H1 (cell line): ENCODE measurements around the gene NOSIP. TPM values are rescaled to one million over a fixed set of nuclear protein-coding genes. Genes with fewer than 3 reads are reported as not detected.
A peak's percentile ranks its signal among the peaks of the same experiment; 100 is the strongest.

Source experiments
- CTCF ChIA-PET: fragments of 300-600 bp; sonication (Branson Sonifier 250); formaldehyde crosslinking; loops from one replicate; lab custom pipeline; 2021; ENCODE audit not compliant: partially characterized antibody; lab: Charles Lee
- POLR2A ChIA-PET: fragments of 300-600 bp; sonication (Branson Sonifier 250); formaldehyde crosslinking; loops from one replicate; lab custom pipeline; 2021; ENCODE audit warnings: inconsistent platforms; ENCODE audit not compliant: partially characterized antibody; lab: Charles Lee
- DNase-seq, 2 experiments: peaks; one replicate each; pipeline versions ENCODE4 v3.0.0 to v3.0.0-alpha.2; 2010 to 2022; ENCODE audit warnings: low spot score in 2 of 2, low read depth in 1 of 2, mixed read lengths in 1 of 2
- FAIRE-seq: peaks from 2 replicates; lab custom pipeline; 2011; peaks lifted over from hg19 to GRCh38; lab: Jason Lieb, UNC
- H2AFZ ChIP-seq: 2 replicates; pipeline ENCODE4 v1.8.1; 2012; ENCODE audit warnings: low read length, inconsistent platforms
- H2AK5ac ChIP-seq: 2 replicates; pipeline ENCODE4 v1.6.1; 2013; ENCODE audit warnings: low read depth, low read length
- H2BK120ac ChIP-seq: replicated peaks from 2 replicates; pipeline ENCODE3; 2013; ENCODE audit warnings: low read depth, low read length, inconsistent platforms
- H2BK12ac ChIP-seq: 2 replicates; pipeline ENCODE4 v1.6.1; 2013; ENCODE audit warnings: low read depth, low read length
- H2BK15ac ChIP-seq: 2 replicates; pipeline ENCODE4 v1.6.1; 2013; ENCODE audit warnings: low read length
- H2BK20ac ChIP-seq: 2 replicates; pipeline ENCODE4 v1.6.1; 2013; ENCODE audit warnings: low read length
- H2BK5ac ChIP-seq: 2 replicates; pipeline ENCODE4 v1.6.1; 2013; ENCODE audit warnings: low read depth, low read length
- H3K14ac ChIP-seq: 2 replicates; pipeline ENCODE4 v1.6.1; 2013; ENCODE audit warnings: inconsistent platforms; ENCODE audit not compliant: insufficient read length
- H3K18ac ChIP-seq: 2 replicates; pipeline ENCODE4 v1.6.1; 2013; ENCODE audit warnings: low read length; ENCODE audit errors: extremely low read depth
- H3K23ac ChIP-seq: 2 replicates; pipeline ENCODE4 v1.6.1; 2013; ENCODE audit warnings: inconsistent platforms; ENCODE audit not compliant: insufficient read length
- H3K23me2 ChIP-seq: 2 replicates; pipeline ENCODE4 v1.6.1; 2013; ENCODE audit warnings: low read depth, low read length
- H3K27ac ChIP-seq: 2 replicates; pipeline ENCODE4 v1.6.1; 2011; ENCODE audit warnings: low read depth, low read length, inconsistent platforms
- H3K27me3 ChIP-seq, 4 experiments: replicated peaks in 1 of 4; 1 replicate in 1 of 4; 2 replicates in 3 of 4; pipeline versions ENCODE4 v1.6.1 to v1.8.1; 2011 to 2013; ENCODE audit warnings: low read length in 3 of 4, mild to moderate bottlenecking in 3 of 4, inconsistent platforms in 2 of 4, mixed read lengths in 2 of 4, moderate library complexity in 1 of 4; ENCODE audit not compliant: control insufficient read depth in 3 of 4, insufficient read depth in 3 of 4; ENCODE audit errors: extremely low read depth in 1 of 4
- H3K36me3 ChIP-seq, 4 experiments: 2 replicates each; pipeline versions ENCODE4 v1.6.1 to v1.8.1; 2011 to 2013; ENCODE audit warnings: mild to moderate bottlenecking in 4 of 4, low read length in 3 of 4, moderate library complexity in 2 of 4, control low read depth in 1 of 4, inconsistent platforms in 1 of 4; ENCODE audit not compliant: insufficient read depth in 4 of 4, control insufficient read depth in 2 of 4
- H3K4ac ChIP-seq: replicated peaks from 2 replicates; pipeline ENCODE3; 2013; ENCODE audit warnings: low read length, low read depth, mixed read lengths, inconsistent platforms; ENCODE audit not compliant: insufficient read length
- H3K4me1 ChIP-seq, 4 experiments: replicated peaks in 1 of 4; 1 replicate in 1 of 4; 2 replicates in 3 of 4; pipeline versions ENCODE4 v1.6.1 to v1.8.1; 2011 to 2013; ENCODE audit warnings: low read length in 3 of 4, inconsistent platforms in 2 of 4, mixed read lengths in 1 of 4; ENCODE audit not compliant: insufficient read depth in 4 of 4, control insufficient read depth in 3 of 4
- H3K4me2 ChIP-seq, 2 experiments: 2 replicates each; pipeline versions ENCODE4 v1.6.1 to v1.8.1; 2011 to 2013; ENCODE audit warnings: low read depth in 2 of 2, low read length in 2 of 2, control low read depth in 1 of 2, inconsistent platforms in 1 of 2, mild to moderate bottlenecking in 1 of 2; ENCODE audit not compliant: insufficient read depth in 1 of 2
- H3K4me3 ChIP-seq, 4 experiments: fragments of 200-600, 300-600 bp in 1 of 4; sonication (generic), shearing (Covaris generic), sonication (Bioruptor Twin) in 1 of 4; 2 replicates each; pipeline versions ENCODE4 v1.5.1 to v1.8.1; 2011 to 2016; ENCODE audit warnings: low read length in 4 of 4, low read depth in 3 of 4, control low read depth in 2 of 4, inconsistent platforms in 2 of 4, mild to moderate bottlenecking in 2 of 4, mixed read lengths in 1 of 4, moderate library complexity in 1 of 4; ENCODE audit not compliant: insufficient read depth in 2 of 4; ENCODE audit errors: extremely low read depth in 1 of 4
- H3K56ac ChIP-seq: replicated peaks from 2 replicates; pipeline ENCODE3; 2013; ENCODE audit warnings: low read depth, mild to moderate bottlenecking, mixed read lengths, low read length, inconsistent platforms; ENCODE audit not compliant: insufficient read length
- H3K79me1 ChIP-seq: 2 replicates; pipeline ENCODE4 v1.6.1; 2013; ENCODE audit warnings: low read depth, low read length, control low read depth
- H3K79me2 ChIP-seq, 2 experiments: 2 replicates each; pipeline versions ENCODE4 v1.6.1 to v1.8.1; 2012 to 2013; ENCODE audit warnings: low read length in 2 of 2, mild to moderate bottlenecking in 2 of 2, inconsistent platforms in 1 of 2; ENCODE audit not compliant: insufficient read depth in 2 of 2, control insufficient read depth in 1 of 2
- H3K9ac ChIP-seq, 4 experiments: replicated peaks in 1 of 4; 1 replicate in 1 of 4; 2 replicates in 3 of 4; pipeline versions ENCODE4 v1.6.1 to v1.8.1; 2011 to 2013; ENCODE audit warnings: low read depth in 3 of 4, low read length in 3 of 4, control low read depth in 2 of 4, mild to moderate bottlenecking in 2 of 4, moderate library complexity in 2 of 4, inconsistent platforms in 1 of 4; ENCODE audit errors: extremely low read depth in 1 of 4
- H3K9me3 ChIP-seq, 2 experiments: 2 replicates each; pipeline versions ENCODE4 v1.6.1 to v1.8.1; 2012 to 2013; ENCODE audit warnings: mild to moderate bottlenecking in 2 of 2, moderate library complexity in 2 of 2, control low read depth in 1 of 2, inconsistent platforms in 1 of 2, low read depth in 1 of 2, low read length in 1 of 2, mixed read lengths in 1 of 2; ENCODE audit not compliant: insufficient read depth in 2 of 2
- H4K20me1 ChIP-seq, 2 experiments: replicated peaks in 1 of 2; 2 replicates each; pipeline versions ENCODE3 to v1.8.1; 2011 to 2013; ENCODE audit warnings: inconsistent platforms in 2 of 2, low read length in 2 of 2, mild to moderate bottlenecking in 1 of 2; ENCODE audit not compliant: insufficient read depth in 2 of 2, control insufficient read depth in 1 of 2
- H4K5ac ChIP-seq: 2 replicates; pipeline ENCODE4 v1.6.1; 2013; ENCODE audit warnings: low read length, low read depth, mixed read lengths, inconsistent platforms; ENCODE audit not compliant: insufficient read length
- H4K8ac ChIP-seq: 2 replicates; pipeline ENCODE4 v1.8.0; 2013; ENCODE audit warnings: mild to moderate bottlenecking, moderate library complexity, low read length, inconsistent platforms; ENCODE audit not compliant: insufficient read depth; ENCODE audit errors: extremely low read depth
- H4K91ac ChIP-seq: replicated peaks from 2 replicates; pipeline ENCODE3; 2013; ENCODE audit warnings: low read length, mixed read lengths, inconsistent platforms; ENCODE audit not compliant: insufficient read length
- BACH1 ChIP-seq: IDR thresholded peaks from 2 replicates; pipeline ENCODE4 v1.6.1; 2012; ENCODE audit warnings: low read length, improper control_type of control experiment
- CREB1 ChIP-seq: IDR thresholded peaks from 2 replicates; pipeline ENCODE4 v1.6.1; 2012; ENCODE audit warnings: inconsistent platforms
- HDAC2 ChIP-seq, 2 experiments: fragments of 300-600 bp in 1 of 2; sonication (generic) in 1 of 2; IDR thresholded peaks; 2 replicates each; pipeline ENCODE4 v1.6.1; 2011 to 2012; ENCODE audit warnings: low read depth in 2 of 2, low read length in 2 of 2, mild to moderate bottlenecking in 2 of 2, moderate library complexity in 2 of 2, borderline replicate concordance in 1 of 2, inconsistent platforms in 1 of 2
- POLR2A ChIP-seq, 2 experiments: IDR thresholded peaks; 1 replicate in 1 of 2; 2 replicates in 1 of 2; pipeline ENCODE4 v1.6.1; 2011; ENCODE audit warnings: low read depth in 2 of 2, low read length in 2 of 2, mild to moderate bottlenecking in 2 of 2; ENCODE audit errors: control extremely low read depth in 1 of 2
- RNF2 ChIP-seq: fragments of 200-900, 300-1000 bp; sonication (generic); IDR thresholded peaks from 2 replicates; pipeline ENCODE4 v1.7.1; 2016; ENCODE audit warnings: borderline replicate concordance, low read depth, mild to moderate bottlenecking, antibody characterized with exemption, low read length; ENCODE audit not compliant: poor library complexity, severe bottlenecking; ENCODE audit errors: missing control alignments
- SAP30 ChIP-seq: fragments of 300-600 bp; sonication (generic); IDR thresholded peaks from 2 replicates; pipeline ENCODE4 v1.7.1; 2012; ENCODE audit warnings: low read length, moderate library complexity, mild to moderate bottlenecking, inconsistent platforms; ENCODE audit not compliant: insufficient read depth, insufficient replicate concordance
- SP1 ChIP-seq: IDR thresholded peaks from 2 replicates; pipeline ENCODE4 v1.6.1; 2011; ENCODE audit warnings: low read depth, low read length
- SP2 ChIP-seq: IDR thresholded peaks from 2 replicates; pipeline ENCODE4 v1.6.1; 2012; ENCODE audit warnings: mild to moderate bottlenecking, low read length, inconsistent platforms
- WGBS, 2 experiments: shearing (Covaris generic) in 1 of 2; methylation state at CpG; one replicate each; pipeline versions ENCODE4 v1.1.6 to v1.1.7; 2013 to 2015; ENCODE audit warnings: low lambda C conversion rate in 2 of 2, mixed read lengths in 2 of 2, inconsistent platforms in 1 of 2, low coverage in 1 of 2, missing lambda C conversion rate in 1 of 2; ENCODE audit not compliant: insufficient replicate concordance in 2 of 2, insufficient coverage in 1 of 2, insufficient read length in 1 of 2; ENCODE audit errors: extremely low coverage in 1 of 2, missing lambda C conversion rate in 1 of 2; 5-methylcytosine and 5-hydroxymethylcytosine counted together
- polyA plus RNA-seq, 7 experiments: library from polyadenylated mRNA; depleted of rRNA in 3 of 7; stranded (reverse) in 5 of 7; unstranded in 2 of 7; fragments of >200 nt in 5 of 7; fragments of 200-250 nt in 2 of 7; gene quantifications; 1 replicate in 5 of 7; 2 replicates in 1 of 7; 4 replicates in 1 of 7; pipeline versions ENCODE4 v1.2.1 to v1.2.3, GENCODE V29; 2011 to 2013; ENCODE audit warnings: missing spikeins in 2 of 7, mixed read lengths in 2 of 7
- total RNA-seq: library from RNA; stranded (reverse); fragmentation: NEBNext Ultra II Directional; extraction: Animal tissue kit (Norgen Biotek cat#: 25700); gene quantifications from 2 replicates; pipeline ENCODE4 v1.2.1, GENCODE V29; 2021

The NOSIP gene
- total and polyA plus RNA-seq, 2 of the 8 experiments (the other 6 are each of a cell fraction or from before 2014, with no cell fraction given): 85.1 to 192 TPM

- Histone ChIP-seq H3K23me2 (peaks cover 6% of the 10 kb centered on the region), H3K36me3 (peaks cover 0 to 34% (median 11%) of the 10 kb centered on the region in 4 experiments; a peak in 5 of 8 replicates), H3K9ac (peak overlapping the region in 3 of 4 experiments; percentile 15 to 73 (median 61); a peak in 4 of 7 replicates), H3K9me3 (no peaks in the 10 kb centered on the region), H3K4ac (peak overlapping the region; percentile 86), H3K79me1 (peaks cover 4% of the 10 kb centered on the region; the same call in 1 of the 2 replicates), H3K27me3 (no peaks in the 10 kb centered on the region; a peak in 2 of 7 replicates), H2BK15ac (peak overlapping the region; percentile 100), H2AK5ac (peak overlapping the region; percentile 93), H2AFZ (peak overlapping the region; percentile 74; the same call in 1 of the 2 replicates), H4K20me1 (peaks cover 0 to 12% of the 10 kb centered on the region in 2 experiments), H3K4me1 (peaks cover 5 to 22% (median 14%) of the 10 kb centered on the region in 4 experiments), H3K79me2 (no peaks in the 10 kb centered on the region), H3K27ac (peak overlapping the region; percentile 66), H3K4me3 (peak overlapping the region; percentile 37 to 78 (median 64)), H3K14ac (no peak overlapping the region), H4K91ac (peak overlapping the region; percentile 99), H3K4me2 (peak overlapping the region; percentile 80 to 98), H3K56ac (peak overlapping the region; percentile 39), H3K18ac (peak overlapping the region; percentile 99), H4K8ac (peak overlapping the region; percentile 94), H3K23ac (no peak overlapping the region), H2BK20ac (peak overlapping the region; percentile 72; the same call in 1 of the 2 replicates), H2BK12ac (peak overlapping the region; percentile 97; the same call in 1 of the 2 replicates), H2BK5ac (peak overlapping the region; percentile 97), H2BK120ac (peak overlapping the region; percentile 56), H4K5ac (peak overlapping the region; percentile 60)
- WGBS, 2 experiments: 22% methylated on average over 58 of the region's 66 CpGs; no CpG with 5 or more reads in 1 of the 2 experiments
- DNase-seq (peak; percentile 68 to 85), FAIRE-seq (no peak)
- POLR2A ChIA-PET: interaction anchor here (0.7 to 5.5 kb wide), 15 partner anchors 10 to 120 kb away, joined by 3 to 44 read pairs (median 7); partner anchors contain the start of genes FCGRT, NOSIP, PRMT1 and PRR12
- CTCF ChIA-PET: interaction anchor here (0.9 to 18.1 kb wide), 8 partner anchors 11 to 124 kb away, joined by 3 to 240 read pairs (median 10); no protein-coding TSS in a partner anchor
- TF ChIP-seq HDAC2 (IDR thresholded peaks at IDR 0.05; ENCODE audit: borderline replicate concordance in 1 of 2, low read depth in 2 of 2, low read length in 2 of 2) (peak in 1 of 2 experiments; percentile 64; a peak in 1 of 4 replicates), BACH1 (peak; percentile 20; the same call in 1 of the 2 replicates), SP2 (no peak), SP1 (no peak), CREB1 (0 out of 2 replicates have a peak, but pooled peaks have one; percentile 21), RNF2 (no peak), SAP30 (no peak), POLR2A (IDR thresholded peaks at IDR 0.05; ENCODE audit: control extremely low read depth in 1 of 2, low read depth in 2 of 2, low read length in 2 of 2) (peak in 1 of 2 experiments; percentile 33; a peak in 1 of 3 replicates)
Observed at GRCh38 chr19:49556412-49557398, 23.7 kb downstream of the NOSIP start.
